Cerebellar nuclear complex (tissue), 1 donor: Measurements from ENCODE around the gene ZNF710.

Experiments used
- DNase-seq, 2 experiments: peaks; one replicate each; lab custom pipeline; 2025; lab: John Stamatoyannopoulos, UW

Gene ZNF710

GRCh38 chr15:90018216-90018831 lies 17.2 kb downstream of the ZNF710 start:
- DNase-seq: no peak

DNA sequence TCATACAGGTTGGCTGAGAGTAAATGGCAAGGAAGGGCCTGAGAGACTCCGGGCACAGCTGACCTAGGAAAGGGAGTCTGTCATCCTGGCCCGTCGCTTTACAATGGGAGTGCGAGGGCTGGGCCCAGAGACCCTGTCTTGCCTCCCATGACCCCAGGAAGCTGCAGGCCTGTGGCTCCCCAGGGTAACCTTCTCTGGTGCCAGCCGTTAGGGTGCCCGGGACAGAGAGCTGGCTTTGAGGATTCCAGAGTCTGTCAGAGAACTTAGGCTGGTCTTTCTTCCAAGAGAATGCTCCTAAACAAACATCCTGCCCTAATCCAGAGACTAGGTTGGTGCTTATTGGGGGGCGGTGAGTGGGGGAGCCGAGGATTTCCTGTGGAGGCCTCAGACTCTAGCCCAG lies 18.5 kb downstream of the ZNF710 start:
- no peak for DNase-seq

- no peak for DNase-seq
Measured at GRCh38 chr15:90020021-90020735, 19.1 kb downstream of the ZNF710 start.

DNA sequence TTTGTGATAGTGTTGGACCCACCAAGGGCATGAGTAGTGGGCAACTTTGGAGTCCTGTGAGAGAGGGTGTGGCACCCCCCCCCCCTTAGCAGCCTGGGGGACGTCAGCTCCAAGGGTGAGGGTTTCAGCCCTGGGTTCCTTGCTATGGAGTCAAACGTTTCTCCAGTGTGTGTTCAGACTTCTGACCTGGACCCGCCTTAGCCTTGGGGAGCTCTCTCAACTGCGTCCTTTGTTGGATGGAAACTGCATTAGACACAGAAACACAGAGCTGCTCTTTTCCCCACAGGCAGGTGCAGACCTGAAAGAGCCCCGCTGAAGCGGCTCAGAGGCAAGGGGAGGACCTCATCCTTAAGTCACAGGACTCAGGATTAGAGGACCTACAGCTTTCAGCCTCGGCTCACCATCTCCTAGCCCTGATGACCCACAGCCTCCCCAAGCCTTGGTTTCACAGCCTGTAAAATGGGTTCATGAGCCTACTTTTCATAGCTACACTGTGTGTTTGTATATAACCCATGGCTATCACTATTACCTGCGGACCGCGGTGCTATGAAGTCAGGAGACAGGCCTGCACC lies 19.9 kb downstream of the ZNF710 start:
- no peak for DNase-seq

DNA sequence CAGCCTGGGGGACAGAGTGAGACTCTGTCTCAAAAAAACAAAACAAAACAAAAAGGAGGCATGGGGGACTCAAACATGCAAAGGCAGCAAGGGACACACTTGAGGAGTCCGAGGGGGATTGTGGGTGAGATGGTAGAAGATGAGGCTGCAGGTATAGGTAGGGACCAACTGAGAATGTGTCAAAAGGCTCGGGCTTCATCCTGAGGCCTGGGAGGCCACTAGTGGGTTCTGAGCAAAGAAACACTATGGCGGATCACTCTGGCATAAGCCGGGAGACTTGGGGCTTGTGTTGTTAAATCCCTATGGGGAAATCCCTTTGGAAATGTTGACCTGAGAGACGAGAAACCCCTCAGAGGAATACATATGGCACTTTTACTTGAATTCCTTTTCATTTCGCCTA lies 21.2 kb downstream of the ZNF710 start:
- DNase-seq: no peak

DNA sequence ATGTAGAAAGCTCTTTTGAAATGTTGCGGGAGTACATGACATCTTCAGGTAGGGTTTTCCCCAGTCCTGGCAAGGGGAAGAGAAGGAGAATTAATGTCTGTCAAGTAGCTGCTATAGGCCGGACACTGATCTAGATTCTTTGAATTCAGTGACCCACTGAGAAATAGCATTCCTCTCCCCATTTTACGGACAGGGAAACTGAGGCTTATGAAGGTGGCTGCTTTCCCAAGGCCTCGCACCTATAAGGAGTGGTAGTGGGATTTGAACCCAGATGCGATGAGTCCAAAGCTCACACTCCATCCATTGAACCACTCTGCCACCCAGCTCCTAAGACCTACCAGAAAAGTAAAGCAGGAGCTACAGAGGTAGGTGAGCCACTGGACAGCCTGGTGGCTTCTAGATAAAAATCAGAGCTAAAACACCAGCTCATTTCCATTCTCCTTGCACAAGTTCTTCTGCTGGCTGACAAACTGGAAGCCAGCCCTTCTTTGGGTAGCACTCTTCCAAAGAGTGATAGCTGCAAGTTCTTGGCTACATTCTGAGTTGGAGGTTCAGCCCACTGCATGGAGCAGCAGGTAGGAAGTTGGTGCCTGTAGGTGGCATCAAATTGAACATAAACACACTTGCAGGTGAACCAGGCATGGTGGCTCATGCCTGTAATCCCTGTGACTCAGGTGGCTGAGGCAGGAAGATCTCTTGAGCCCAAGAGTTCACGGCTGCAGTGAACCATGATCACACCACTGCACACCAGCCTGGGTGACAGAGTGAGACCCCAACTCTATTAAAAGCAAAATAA lies 22.0 kb downstream of the ZNF710 start:
- no peak for DNase-seq

DNA sequence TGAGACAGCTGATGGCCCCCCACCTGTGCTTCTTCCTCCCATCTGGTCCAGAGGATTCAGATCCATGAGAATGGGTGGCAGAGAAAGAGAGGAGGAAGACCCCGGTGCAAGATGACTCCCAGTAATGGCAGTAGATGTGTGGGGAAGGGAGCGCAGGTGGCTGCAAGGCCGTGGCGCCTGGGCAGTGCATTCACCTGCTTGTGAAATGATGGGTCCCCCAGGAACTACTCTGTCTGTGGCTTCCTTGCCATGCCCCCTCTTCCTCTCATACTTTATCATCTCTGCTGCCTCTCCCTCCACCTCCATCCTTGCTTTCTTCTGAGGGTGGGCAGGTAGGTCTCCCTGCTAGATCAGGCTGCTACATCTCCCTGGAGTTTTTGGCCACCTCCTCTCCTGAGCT lies 23.3 kb downstream of the ZNF710 start:
- no peak for DNase-seq

- DNase-seq: no peak
Measured at GRCh38 chr15:90025489-90026033, 24.4 kb downstream of the ZNF710 start.

DNA sequence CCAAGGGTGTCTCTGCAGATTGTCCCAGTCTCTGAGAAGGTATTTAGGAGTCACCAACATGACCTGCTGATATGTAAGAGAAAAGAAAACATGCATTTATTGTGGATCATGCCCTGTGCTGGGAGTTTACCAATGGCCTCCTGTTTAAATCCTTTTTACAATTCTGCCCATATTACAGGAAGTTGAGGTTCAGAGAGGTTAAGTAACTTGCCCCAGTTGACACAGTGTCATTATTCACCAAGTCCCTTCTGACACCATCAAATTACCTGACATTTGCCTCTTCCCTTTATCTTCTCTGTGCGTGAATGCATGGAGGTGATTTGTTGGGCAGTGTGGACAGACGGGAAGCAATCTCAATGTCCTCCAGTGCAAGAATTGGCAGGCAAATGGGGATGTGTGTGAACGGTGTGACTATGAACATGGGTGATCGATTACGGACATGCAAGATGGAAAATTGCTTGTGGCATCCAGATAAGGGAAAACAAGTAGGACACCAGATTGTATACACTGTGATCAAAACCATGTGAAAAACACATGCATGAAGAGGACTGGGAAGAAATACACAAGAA lies 27.3 kb downstream of the ZNF710 start:
- no peak for DNase-seq

- DNase-seq: no peak
Measured at GRCh38 chr15:90029024-90029423, 27.9 kb downstream of the ZNF710 start.

- DNase-seq: no peak
Measured at GRCh38 chr15:90030376-90030775, 29.3 kb downstream of the ZNF710 start.

- no peak for DNase-seq
Measured at GRCh38 chr15:90031231-90031791, 30.2 kb downstream of the ZNF710 start.

GRCh38 chr15:90033006-90033405 lies 31.9 kb downstream of the ZNF710 start:
- no peak for DNase-seq

- no peak for DNase-seq
Measured at GRCh38 chr15:90033448-90033847, 32.3 kb downstream of the ZNF710 start.

- DNase-seq: no peak
Measured at GRCh38 chr15:90035095-90035839, 34.1 kb downstream of the ZNF710 start.

- no peak for DNase-seq
Measured at GRCh38 chr15:90035840-90036230, 34.7 kb downstream of the ZNF710 start.

DNA sequence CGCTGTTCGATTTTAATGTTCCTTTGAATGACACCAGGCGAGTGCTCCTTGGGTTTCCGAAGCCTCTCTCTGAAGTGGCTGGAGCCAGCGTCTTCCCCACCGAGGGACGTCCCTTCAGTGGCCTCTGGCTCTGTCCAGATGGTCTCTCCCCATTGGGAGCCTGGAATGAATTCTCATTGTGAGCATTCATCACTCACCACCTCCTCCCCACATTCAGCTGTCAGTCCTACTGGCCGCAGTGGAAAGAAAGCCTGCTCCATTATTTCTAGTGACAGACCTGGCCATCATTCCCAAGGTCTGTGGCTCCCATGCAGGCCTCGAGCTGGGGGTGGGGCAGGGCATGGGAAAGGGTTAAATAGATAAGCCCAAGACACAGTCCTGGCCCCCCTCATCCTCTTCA lies 35.2 kb downstream of the ZNF710 start:
- DNase-seq: no peak

- no peak for DNase-seq
Measured at GRCh38 chr15:90036806-90037510, 35.8 kb downstream of the ZNF710 start.

DNA sequence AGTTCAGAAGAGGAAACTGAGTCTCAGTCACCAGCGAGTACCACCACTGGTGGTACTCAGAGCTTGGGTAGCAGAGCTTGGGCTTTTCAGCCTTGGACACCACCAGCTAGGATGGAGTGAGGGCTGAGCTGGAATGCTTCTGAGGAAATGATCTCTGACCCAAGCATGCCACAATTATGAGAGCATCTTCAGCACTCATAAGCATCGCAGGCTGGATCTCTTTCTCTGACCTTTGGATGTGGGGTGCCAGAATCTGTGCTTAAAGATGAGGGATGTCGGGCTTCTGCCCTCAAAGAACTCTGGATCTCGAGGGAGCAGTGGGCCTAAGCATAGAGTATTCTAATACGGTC lies 36.4 kb downstream of the ZNF710 start:
- no peak for DNase-seq

DNA sequence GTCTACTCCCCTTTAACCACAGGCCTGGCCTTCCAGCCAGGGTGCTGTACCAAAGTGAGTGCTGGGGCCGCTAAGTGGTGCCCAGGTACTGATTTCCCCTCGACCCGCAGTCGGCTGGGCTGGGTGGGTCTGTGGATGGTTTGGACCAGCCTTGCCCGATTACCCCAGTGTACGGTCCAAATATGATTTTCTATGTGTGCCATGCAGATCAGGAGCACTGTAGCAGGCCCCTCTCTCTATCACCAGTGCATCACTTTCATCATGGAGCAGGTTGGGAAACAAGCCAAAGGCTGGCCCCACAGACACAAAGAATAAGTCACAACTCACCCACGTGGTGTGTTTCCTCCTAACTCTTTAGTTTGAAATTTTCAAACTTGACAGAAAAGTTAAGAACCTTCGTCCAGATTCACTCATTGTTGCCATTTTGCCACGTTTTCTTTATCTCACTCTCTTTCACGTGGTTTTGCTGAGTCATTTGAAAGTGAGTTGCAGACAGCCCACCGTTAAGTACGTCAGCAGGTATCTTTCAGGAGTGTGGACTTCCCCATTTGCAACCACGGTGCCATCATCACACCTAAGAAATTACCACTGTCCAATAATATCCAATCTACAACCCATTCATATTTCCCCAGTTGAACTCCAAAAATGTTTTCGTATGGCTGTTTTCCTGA lies 37.0 kb downstream of the ZNF710 start:
- no peak for DNase-seq
